GM23338 (cell line): Measurements from ENCODE around the gene LAMC3.

Experiments
- CREB1 ChIP-seq: fragments of 250-450 bp; sonication (Bioruptor Pico); IDR thresholded peaks from 2 replicates; pipeline ENCODE4 v1.5.0; 2020; ENCODE audit warnings: low read depth, mild to moderate bottlenecking, moderate library complexity
- EZH2 ChIP-seq: fragments of 200-600 bp; sonication (generic); IDR thresholded peaks from one replicate; pipeline ENCODE4 v1.8.0; 2017; ENCODE audit warnings: antibody characterized with exemption, mild to moderate bottlenecking, low read depth; ENCODE audit not compliant: unreplicated experiment
- EZH2phosphoT487 ChIP-seq: fragments of 200-600 bp; sonication (generic); IDR thresholded peaks from one replicate; pipeline ENCODE4 v1.8.1; 2018; ENCODE audit warnings: antibody characterized with exemption; ENCODE audit not compliant: unreplicated experiment
- JUNB ChIP-seq: IDR thresholded peaks from one replicate; pipeline ENCODE4 v1.6.1; 2016; ENCODE audit warnings: antibody characterized with exemption; ENCODE audit not compliant: unreplicated experiment
- POLR2AphosphoS5 ChIP-seq: IDR thresholded peaks from 2 replicates; pipeline ENCODE4 v1.6.1; 2016; ENCODE audit warnings: antibody characterized with exemption, low read depth
- REST ChIP-seq: IDR thresholded peaks from one replicate; pipeline ENCODE4 v1.6.1; 2018; ENCODE audit warnings: antibody characterized with exemption; ENCODE audit not compliant: unreplicated experiment
- STAT1 ChIP-seq: IDR thresholded peaks from one replicate; pipeline ENCODE4 v1.6.1; 2016; ENCODE audit warnings: antibody characterized with exemption; ENCODE audit not compliant: unreplicated experiment
- ZNF331 ChIP-seq: fragments of 250-450 bp; sonication (Bioruptor Pico); IDR thresholded peaks from 2 replicates; pipeline ENCODE4 v1.5.0; 2020; ENCODE audit warnings: low read depth, mild to moderate bottlenecking, moderate library complexity
- ZNF462 ChIP-seq: fragments of 250-450 bp; sonication (Bioruptor Pico); IDR thresholded peaks from 2 replicates; pipeline ENCODE4 v1.5.0; 2020; ENCODE audit warnings: mild to moderate bottlenecking, moderate library complexity
- TF ChIP-seq, protein P1 (sequence below), 2 experiments: fragments of 200-600 bp in 1 of 2; sonication (generic) in 1 of 2; conservative IDR thresholded peaks; 2 replicates each; pipeline versions ENCODE4 v1.5.1 to v1.6.1; 2016 to 2017; ENCODE audit warnings: antibody characterized with exemption in 2 of 2, low read depth in 2 of 2, mild to moderate bottlenecking in 2 of 2, moderate library complexity in 1 of 2
- TF ChIP-seq, protein P2 (sequence below): IDR thresholded peaks from 2 replicates; pipeline ENCODE4 v1.6.1; 2016; ENCODE audit warnings: antibody characterized with exemption

DNA sequence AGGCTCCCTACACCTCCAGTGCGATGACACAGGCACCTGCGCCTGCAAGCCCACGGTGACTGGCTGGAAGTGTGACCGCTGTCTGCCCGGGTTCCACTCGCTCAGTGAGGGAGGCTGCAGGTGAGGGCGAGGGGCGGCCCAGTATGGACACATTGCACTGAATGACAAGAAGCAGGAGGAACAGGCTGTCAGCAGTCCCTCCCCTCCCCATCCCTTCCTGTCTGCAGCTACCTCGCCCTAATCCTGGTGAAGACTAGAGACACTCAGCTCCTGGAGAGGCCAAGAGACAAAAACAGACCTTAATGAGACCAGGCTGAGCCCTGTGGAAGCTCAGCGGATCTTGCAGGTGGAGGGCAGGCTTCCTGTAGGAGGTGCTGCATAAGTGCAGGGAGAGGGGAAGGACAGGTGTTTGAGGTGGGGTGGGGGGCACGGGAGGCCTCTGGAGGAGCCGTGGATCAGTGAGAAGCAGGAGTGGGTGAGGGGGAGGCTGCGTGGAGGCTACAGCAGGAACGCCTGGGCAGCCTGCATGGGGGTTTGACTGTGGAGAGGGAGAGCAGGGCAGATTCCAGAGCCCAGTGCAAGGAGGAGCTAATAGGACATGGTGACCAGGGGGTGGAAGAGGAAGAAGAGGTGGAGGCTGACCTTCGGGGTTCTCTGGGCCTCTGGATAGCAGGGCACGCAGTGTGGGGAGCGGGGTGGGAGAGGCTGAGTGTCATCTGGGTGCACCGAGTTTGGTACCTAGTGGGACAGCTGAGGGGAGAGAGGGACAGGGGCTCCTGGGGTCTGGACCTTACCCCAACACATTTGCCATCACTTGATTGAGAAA, 30.4 kb downstream of the LAMC3 start:
- no peak for TF ChIP-seq POLR2AphosphoS5
- no peak for TF ChIP-seq CREB1
- TF ChIP-seq REST = no peak
- TF ChIP-seq, protein P1, sequence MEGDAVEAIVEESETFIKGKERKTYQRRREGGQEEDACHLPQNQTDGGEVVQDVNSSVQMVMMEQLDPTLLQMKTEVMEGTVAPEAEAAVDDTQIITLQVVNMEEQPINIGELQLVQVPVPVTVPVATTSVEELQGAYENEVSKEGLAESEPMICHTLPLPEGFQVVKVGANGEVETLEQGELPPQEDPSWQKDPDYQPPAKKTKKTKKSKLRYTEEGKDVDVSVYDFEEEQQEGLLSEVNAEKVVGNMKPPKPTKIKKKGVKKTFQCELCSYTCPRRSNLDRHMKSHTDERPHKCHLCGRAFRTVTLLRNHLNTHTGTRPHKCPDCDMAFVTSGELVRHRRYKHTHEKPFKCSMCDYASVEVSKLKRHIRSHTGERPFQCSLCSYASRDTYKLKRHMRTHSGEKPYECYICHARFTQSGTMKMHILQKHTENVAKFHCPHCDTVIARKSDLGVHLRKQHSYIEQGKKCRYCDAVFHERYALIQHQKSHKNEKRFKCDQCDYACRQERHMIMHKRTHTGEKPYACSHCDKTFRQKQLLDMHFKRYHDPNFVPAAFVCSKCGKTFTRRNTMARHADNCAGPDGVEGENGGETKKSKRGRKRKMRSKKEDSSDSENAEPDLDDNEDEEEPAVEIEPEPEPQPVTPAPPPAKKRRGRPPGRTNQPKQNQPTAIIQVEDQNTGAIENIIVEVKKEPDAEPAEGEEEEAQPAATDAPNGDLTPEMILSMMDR (conservative IDR thresholded peaks at IDR 0.05; ENCODE audit: low read depth in 2 of 2) = 0 out of 4 replicates have a peak, but pooled peaks of 1 of the 2 experiments have one; percentile 4
- TF ChIP-seq EZH2 = no peak
- no peak for TF ChIP-seq ZNF462 (CRISPR knock-in tag)
- TF ChIP-seq JUNB = no peak
- TF ChIP-seq, protein P2, sequence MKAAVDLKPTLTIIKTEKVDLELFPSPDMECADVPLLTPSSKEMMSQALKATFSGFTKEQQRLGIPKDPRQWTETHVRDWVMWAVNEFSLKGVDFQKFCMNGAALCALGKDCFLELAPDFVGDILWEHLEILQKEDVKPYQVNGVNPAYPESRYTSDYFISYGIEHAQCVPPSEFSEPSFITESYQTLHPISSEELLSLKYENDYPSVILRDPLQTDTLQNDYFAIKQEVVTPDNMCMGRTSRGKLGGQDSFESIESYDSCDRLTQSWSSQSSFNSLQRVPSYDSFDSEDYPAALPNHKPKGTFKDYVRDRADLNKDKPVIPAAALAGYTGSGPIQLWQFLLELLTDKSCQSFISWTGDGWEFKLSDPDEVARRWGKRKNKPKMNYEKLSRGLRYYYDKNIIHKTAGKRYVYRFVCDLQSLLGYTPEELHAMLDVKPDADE = no peak
- TF ChIP-seq EZH2phosphoT487 = no peak
- no peak for TF ChIP-seq ZNF331 (CRISPR knock-in tag)
- TF ChIP-seq STAT1 = no peak
